ENCODE results near the gene MTFR1L.

The MTFR1L gene

GRCh38 chr1:25790472-25790871 lies 29.3 kb upstream of the MTFR1L start:
- DNase-seq (ENCODE audit: low spot score), result no peak

- DNase-seq (ENCODE audit: low spot score), result no peak
Observed at GRCh38 chr1:25792115-25792514, 27.6 kb upstream of the MTFR1L start.

DNA sequence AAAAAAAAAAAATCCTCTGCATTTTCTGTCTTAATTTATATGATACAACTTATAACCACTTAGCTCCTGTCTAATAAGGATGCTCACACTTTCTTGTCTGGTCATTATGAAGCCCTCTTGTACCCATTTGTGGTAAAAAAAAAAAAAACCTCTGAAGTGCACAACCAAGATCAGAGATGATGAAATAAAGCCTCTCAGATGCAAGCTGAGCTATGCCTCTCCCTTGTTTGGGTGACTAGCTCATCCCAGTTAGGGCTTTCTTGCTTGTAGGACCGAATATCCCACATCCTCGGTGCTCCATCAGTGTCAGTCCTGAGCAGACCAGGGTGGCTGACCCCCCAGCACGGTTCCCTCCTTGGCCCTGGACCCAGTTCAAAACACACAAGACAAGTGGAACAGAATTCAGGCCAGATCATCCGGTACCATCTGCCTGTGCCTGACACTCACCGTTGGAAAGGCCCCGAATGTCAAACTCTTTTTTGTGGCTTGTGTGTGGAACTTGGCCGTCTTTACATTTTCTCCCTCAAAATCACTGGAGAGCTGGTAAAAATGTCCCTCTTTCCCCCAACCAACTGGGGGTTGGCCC lies 26.1 kb upstream of the MTFR1L start:
- no peak for DNase-seq (ENCODE audit: low spot score)

DNA sequence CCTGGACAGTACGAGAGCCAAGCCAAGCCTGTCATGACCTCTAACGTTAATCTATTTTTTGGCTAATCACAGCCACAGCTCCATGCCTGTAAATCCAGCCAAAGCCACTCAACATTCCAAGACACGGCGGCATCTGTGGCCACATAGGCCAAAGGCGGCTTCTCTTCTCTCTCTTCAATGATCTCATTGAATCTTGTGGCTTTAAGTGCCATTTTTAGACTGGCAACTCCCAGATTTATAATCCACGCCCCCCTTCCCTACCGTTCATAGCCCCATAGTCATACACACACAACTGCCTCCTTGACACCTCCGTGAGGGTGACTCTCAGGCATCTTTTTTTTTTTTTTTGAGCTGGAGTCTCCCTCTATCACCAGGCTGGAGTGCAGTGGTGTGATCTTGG lies 25.4 kb upstream of the MTFR1L start:
- DNase-seq (ENCODE audit: low spot score), result no peak

GRCh38 chr1:25795211-25795610 lies 24.5 kb upstream of the MTFR1L start:
- DNase-seq (ENCODE audit: low spot score), result no peak

DNA sequence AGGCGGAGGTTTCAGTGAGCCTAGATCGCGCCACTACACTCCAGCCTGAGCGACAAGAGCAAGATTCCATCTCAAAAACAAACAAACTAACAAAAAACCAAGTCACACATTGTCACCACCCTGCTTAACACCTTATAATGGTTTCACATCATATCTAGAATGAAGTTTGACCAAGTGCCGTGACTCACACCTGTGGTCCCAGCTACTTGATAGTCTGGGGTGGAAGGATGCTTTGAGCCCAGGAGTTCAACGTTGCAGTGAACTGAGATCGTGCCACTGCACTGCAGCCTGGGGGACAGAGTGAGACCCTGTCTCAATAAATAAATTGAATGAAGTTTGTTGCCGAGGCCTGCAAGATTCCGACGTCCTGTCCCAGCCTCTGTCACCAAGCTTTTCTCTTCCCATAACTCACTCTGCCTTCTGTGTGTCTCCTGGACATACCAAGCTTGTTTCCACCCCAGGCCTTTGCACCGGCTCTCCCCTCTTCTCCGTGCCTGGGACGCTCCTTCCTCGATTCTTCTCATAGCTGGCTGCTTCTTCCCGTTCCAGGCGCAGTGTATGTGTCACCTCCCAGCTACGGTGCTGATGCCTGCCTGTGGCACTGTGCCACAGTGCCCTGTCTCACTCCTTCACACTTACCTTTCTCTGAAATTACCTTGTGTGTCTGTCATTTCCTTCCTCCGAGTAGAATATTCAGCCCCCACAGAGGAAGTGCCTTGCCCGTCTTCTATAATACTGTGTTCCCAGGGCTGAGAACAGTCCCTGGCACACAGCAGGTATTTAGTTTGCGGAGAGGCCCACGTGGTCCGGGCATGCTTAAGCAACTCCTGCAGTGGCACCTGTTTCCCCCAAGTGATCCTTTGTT lies 23.6 kb upstream of the MTFR1L start:
- peak; percentile 76 for DNase-seq (ENCODE audit: low spot score)

- DNase-seq (ENCODE audit: low spot score), result peak; percentile 83
Observed at GRCh38 chr1:25796811-25797458, 22.8 kb upstream of the MTFR1L start.

GRCh38 chr1:25797939-25798338 lies 21.8 kb upstream of the MTFR1L start:
- peak; percentile 40 for DNase-seq (ENCODE audit: low spot score)

- no peak for DNase-seq (ENCODE audit: low spot score)
Observed at GRCh38 chr1:25798666-25799351, 20.9 kb upstream of the MTFR1L start.

DNA sequence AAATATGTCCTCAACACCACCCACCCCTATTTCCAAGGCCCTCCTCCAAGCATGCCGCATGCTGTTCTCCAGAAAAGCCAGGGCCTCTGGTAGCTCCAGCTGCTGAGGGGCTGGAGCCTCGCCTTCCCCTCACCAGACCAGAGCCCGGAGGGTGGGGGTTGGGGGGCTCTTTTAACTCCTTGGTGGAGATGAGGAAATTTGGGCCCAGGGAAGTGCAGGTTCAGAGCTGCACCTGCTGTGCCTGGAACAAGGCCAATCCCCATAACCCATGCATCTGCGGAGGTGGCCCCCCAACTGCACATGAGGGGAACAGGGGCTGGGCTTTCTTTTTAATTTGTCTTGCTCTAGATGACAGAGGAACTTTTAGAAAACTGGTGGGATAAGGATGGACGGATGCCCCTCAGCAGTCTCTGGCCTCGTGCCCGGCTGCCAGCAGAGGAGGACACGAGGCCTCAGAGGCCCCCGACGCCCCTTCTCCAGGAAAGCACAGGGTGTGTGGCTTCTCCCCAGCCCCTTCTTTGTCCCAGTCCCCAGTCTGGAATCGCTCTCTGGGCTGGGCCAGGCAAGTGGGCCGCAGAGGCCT lies 20.3 kb upstream of the MTFR1L start:
- DNase-seq (ENCODE audit: low spot score), result no peak

DNA sequence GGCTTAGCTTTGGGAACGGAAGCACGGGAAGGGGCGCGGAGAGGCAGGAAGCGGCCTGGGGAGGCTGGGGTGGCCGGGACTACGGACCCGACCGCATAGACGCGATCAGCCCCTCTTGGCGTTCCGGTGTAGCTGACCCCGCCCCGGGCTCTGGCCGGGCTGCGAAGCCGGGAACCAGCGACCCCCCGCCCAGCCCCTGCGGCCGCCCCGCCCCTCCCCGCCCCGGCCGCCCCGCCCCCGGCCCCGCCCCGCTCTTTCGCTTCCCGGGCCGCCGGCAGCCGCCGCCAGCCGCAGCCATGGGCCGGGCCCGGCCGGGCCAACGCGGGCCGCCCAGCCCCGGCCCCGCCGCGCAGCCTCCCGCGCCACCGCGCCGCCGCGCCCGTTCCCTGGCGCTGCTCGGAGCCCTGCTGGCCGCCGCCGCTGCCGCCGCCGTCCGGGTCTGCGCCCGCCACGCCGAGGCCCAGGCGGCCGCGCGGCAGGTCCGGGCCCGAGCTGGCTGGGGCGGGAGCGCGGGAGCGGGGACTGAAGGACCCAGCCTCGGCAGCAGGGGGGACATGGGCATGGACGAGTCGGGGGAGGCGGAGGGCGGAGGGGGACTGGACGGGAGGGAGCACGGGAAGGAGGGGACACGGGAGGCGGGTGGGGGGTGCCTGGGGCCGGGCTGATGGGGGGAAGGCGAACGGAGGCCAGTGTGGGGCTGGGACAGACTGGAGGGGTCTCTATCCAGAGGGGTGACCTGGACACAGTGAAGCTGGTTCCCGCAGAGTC lies 19.6 kb upstream of the MTFR1L start, which contains the start of gene SELENON:
SELENON (plus strand) TSS at position 259 of the 768 bp plus-strand sequence; CDS start at position 297, 38 bp downstream.
- peak; percentile 52 for DNase-seq (ENCODE audit: low spot score)

DNA sequence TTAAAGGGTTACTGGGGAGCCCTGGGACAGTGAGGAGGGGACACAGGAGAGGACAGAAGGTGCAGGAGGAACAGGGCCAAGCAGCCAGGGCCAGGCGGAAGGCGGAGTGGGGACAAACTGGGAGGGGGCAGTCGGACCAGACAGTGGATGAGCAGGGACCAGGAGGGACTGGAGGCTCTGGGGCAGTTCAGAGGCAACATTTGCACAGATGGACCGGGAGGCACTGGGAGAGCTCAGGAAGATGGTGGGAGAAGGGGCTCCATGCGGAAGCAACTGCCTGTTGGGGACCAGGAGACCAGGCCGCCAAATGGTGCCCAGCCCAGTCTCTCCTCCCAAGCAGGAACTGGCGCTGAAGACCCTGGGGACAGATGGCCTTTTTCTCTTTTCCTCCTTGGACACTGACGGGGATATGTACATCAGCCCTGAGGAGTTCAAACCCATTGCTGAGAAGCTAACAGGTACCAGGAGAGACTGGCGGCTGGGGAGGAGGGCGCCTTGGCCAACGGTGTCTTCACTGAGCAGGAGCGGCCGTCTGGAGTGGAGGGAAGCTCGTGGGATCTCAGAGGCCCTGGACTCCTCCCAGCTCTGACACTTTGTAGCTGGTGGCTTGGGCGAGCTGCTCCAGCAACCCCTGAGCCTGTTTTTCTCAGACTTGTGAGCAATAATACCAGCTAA lies 18.9 kb upstream of the MTFR1L start:
- DNase-seq (ENCODE audit: low spot score), result no peak

DNA sequence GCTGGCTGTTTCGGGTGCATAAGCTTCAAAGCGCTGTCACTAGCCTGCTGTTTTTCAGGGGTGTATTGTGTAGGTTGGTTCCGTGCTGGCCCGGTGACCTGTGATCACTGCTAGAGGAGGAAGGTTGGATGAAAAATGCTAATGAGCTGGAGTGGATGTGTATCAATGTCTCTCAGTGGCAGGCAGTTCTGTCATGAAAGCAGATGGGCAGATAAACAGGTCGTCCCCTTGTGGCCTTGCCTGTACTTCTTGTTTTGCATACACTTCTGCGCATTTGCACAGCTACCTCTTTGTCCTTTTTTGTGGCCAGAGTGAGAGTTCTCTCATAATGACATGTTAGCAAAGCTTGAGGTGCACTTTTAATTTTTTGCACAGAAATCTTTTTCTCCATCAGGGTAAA lies 16.8 kb upstream of the MTFR1L start:
- no peak for DNase-seq (ENCODE audit: low spot score)

DNA sequence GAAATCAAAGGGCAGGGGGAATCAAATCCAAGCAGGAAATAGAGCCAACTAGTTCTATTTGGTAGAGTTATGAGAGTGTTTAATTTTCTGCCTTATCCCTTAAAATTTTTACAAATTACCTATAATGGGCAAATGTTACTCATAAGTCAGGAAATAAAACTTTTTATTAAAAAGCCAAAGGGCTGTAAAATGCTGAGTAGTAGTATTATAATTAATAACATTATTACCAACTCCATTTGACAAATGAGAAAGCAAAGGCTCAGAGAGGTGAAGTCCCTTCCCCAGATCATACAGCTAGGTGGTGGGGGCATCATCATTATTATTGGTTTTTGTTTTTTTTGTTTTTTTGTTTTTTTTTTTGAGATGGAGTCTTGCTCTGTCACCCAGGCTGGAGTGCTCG lies 16.4 kb upstream of the MTFR1L start:
- no peak for DNase-seq (ENCODE audit: low spot score)

GRCh38 chr1:25804244-25804963 lies 15.3 kb upstream of the MTFR1L start:
- DNase-seq (ENCODE audit: low spot score), result peak; percentile 17

GRCh38 chr1:25804964-25805862 lies 14.5 kb upstream of the MTFR1L start:
- no peak for DNase-seq (ENCODE audit: low spot score)

GRCh38 chr1:25805863-25806225 lies 13.9 kb upstream of the MTFR1L start:
- no peak for DNase-seq (ENCODE audit: low spot score)

GRCh38 chr1:25806418-25806817 lies 13.3 kb upstream of the MTFR1L start:
- no peak for DNase-seq (ENCODE audit: low spot score)
